H1 (cell line): Measurements from ENCODE around the gene ATP5F1E. TPM values are rescaled to one million over a fixed set of nuclear protein-coding genes. Genes with fewer than 3 reads are reported as not detected.
A peak's percentile ranks its signal among the peaks of the same experiment; 100 is the strongest.

Source experiments
- BACH1 ChIP-seq: IDR thresholded peaks from 2 replicates; pipeline ENCODE4 v1.6.1; 2012; ENCODE audit warnings: low read length, improper control_type of control experiment
- BCL11A ChIP-seq, 2 experiments: IDR thresholded peaks; one replicate each; pipeline ENCODE4 v1.6.1; 2011; ENCODE audit warnings: low read depth in 2 of 2, low read length in 2 of 2, mild to moderate bottlenecking in 2 of 2
- EGR1 ChIP-seq: IDR thresholded peaks from 2 replicates; pipeline ENCODE4 v1.6.1; 2011; ENCODE audit warnings: low read depth, low read length, borderline replicate concordance
- HDAC2 ChIP-seq, 2 experiments: fragments of 300-600 bp in 1 of 2; sonication (generic) in 1 of 2; IDR thresholded peaks; 2 replicates each; pipeline ENCODE4 v1.6.1; 2011 to 2012; ENCODE audit warnings: low read depth in 2 of 2, low read length in 2 of 2, mild to moderate bottlenecking in 2 of 2, moderate library complexity in 2 of 2, borderline replicate concordance in 1 of 2, inconsistent platforms in 1 of 2
- JUN ChIP-seq: IDR thresholded peaks from 2 replicates; pipeline ENCODE4 v1.6.1; 2011; ENCODE audit warnings: low read depth, mild to moderate bottlenecking, improper control_type of control experiment, low read length
- MAFK ChIP-seq: IDR thresholded peaks from 2 replicates; pipeline ENCODE4 v1.6.1; 2012; ENCODE audit warnings: low read depth, mild to moderate bottlenecking, improper control_type of control experiment, low read length
- POLR2A ChIP-seq, 2 experiments: IDR thresholded peaks; 1 replicate in 1 of 2; 2 replicates in 1 of 2; pipeline ENCODE4 v1.6.1; 2011; ENCODE audit warnings: low read depth in 2 of 2, low read length in 2 of 2, mild to moderate bottlenecking in 2 of 2; ENCODE audit errors: control extremely low read depth in 1 of 2
- RNF2 ChIP-seq: fragments of 200-900, 300-1000 bp; sonication (generic); IDR thresholded peaks from 2 replicates; pipeline ENCODE4 v1.7.1; 2016; ENCODE audit warnings: borderline replicate concordance, low read depth, mild to moderate bottlenecking, antibody characterized with exemption, low read length; ENCODE audit not compliant: poor library complexity, severe bottlenecking; ENCODE audit errors: missing control alignments
- SIX5 ChIP-seq: IDR thresholded peaks from 2 replicates; pipeline ENCODE4 v1.6.1; 2011; ENCODE audit warnings: mild to moderate bottlenecking, low read depth, low read length
- TBP ChIP-seq: IDR thresholded peaks from 2 replicates; pipeline ENCODE4 v1.6.1; 2011; ENCODE audit warnings: low read depth, low read length, improper control_type of control experiment
- polyA plus RNA-seq, 7 experiments: library from polyadenylated mRNA; depleted of rRNA in 3 of 7; stranded (reverse) in 5 of 7; unstranded in 2 of 7; fragments of >200 nt in 5 of 7; fragments of 200-250 nt in 2 of 7; gene quantifications; 1 replicate in 5 of 7; 2 replicates in 1 of 7; 4 replicates in 1 of 7; pipeline versions ENCODE4 v1.2.1 to v1.2.3, GENCODE V29; 2011 to 2013; ENCODE audit warnings: missing spikeins in 2 of 7, mixed read lengths in 2 of 7
- total RNA-seq: library from RNA; stranded (reverse); fragmentation: NEBNext Ultra II Directional; extraction: Animal tissue kit (Norgen Biotek cat#: 25700); gene quantifications from 2 replicates; pipeline ENCODE4 v1.2.1, GENCODE V29; 2021
- TF ChIP-seq, protein P1 (sequence below), 3 experiments: IDR thresholded peaks; 1 replicate in 2 of 3; 2 replicates in 1 of 3; pipeline versions ENCODE4 v1.5.1 to v1.6.1; 2011; ENCODE audit warnings: low read length in 3 of 3, mild to moderate bottlenecking in 3 of 3, inconsistent platforms in 2 of 3, low read depth in 1 of 3, moderate library complexity in 1 of 3; ENCODE audit not compliant: insufficient read depth in 1 of 3; ENCODE audit errors: control extremely low read depth in 1 of 3
- TF ChIP-seq, protein P2 (sequence below): IDR thresholded peaks from 2 replicates; pipeline ENCODE4 v1.6.1; 2011; ENCODE audit warnings: low read length, improper control_type of control experiment

Gene ATP5F1E
- total and polyA plus RNA-seq, 2 of the 8 experiments (the other 6 are each of a cell fraction or from before 2014, with no cell fraction given), result 15.7 to 47.8 TPM

DNA sequence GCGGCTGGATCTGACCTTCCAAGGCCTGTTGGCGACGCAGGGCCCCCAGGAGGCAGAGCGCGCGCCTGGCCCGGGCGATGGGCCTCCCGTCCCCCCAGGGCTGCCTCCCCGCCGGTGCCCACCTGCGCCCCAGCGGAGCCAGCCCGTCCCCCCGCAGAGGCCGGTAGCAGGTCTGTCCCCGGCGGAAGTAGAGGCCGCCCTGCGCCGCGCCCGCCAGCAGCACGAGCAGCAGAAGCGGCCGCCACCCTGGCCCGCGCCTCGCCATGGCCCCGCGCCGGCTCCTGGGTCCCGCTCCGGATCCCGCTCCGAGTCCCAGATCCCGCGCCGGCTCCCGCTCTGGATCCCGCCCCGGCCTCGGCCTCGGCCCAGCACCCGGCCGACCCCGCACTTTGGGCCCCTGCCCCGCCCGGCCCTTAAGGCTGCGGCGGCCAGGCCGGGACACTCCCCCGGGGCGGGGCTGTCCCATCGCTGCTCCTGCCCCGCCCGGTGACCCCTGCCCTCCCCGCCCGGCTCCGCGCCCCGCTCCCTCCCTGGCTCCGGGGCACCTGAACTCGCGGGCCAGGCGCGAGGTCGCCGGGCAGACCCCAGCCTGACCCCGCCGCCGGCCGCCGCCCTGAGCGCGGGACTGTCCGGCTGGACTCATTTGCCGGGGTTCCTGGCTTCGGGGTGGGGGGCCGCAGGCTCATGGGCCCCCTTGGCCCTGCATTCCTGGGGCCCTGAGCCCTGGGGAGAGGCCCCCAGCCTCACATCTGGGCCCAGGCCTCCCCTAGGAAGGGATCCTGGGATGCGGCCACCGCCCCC lies 25.1 kb downstream of the ATP5F1E start, which contains the start of gene CTSZ (continued):
- no peak for TF ChIP-seq BCL11A (IDR thresholded peaks at IDR 0.05; ENCODE audit: low read depth in 2 of 2, low read length in 2 of 2)
- TF ChIP-seq SIX5, result no peak
- no peak for TF ChIP-seq MAFK
- no peak for TF ChIP-seq JUN
- TF ChIP-seq EGR1, result no peak
- TF ChIP-seq, protein P1, sequence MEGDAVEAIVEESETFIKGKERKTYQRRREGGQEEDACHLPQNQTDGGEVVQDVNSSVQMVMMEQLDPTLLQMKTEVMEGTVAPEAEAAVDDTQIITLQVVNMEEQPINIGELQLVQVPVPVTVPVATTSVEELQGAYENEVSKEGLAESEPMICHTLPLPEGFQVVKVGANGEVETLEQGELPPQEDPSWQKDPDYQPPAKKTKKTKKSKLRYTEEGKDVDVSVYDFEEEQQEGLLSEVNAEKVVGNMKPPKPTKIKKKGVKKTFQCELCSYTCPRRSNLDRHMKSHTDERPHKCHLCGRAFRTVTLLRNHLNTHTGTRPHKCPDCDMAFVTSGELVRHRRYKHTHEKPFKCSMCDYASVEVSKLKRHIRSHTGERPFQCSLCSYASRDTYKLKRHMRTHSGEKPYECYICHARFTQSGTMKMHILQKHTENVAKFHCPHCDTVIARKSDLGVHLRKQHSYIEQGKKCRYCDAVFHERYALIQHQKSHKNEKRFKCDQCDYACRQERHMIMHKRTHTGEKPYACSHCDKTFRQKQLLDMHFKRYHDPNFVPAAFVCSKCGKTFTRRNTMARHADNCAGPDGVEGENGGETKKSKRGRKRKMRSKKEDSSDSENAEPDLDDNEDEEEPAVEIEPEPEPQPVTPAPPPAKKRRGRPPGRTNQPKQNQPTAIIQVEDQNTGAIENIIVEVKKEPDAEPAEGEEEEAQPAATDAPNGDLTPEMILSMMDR (IDR thresholded peaks at IDR 0.05; ENCODE audit: control extremely low read depth in 1 of 3, insufficient read depth in 1 of 3, low read depth in 1 of 3, low read length in 3 of 3), result no peak
- TF ChIP-seq HDAC2 (IDR thresholded peaks at IDR 0.05; ENCODE audit: borderline replicate concordance in 1 of 2, low read depth in 2 of 2, low read length in 2 of 2), result no peak
- TF ChIP-seq RNF2, result no peak
- TF ChIP-seq, protein P2, sequence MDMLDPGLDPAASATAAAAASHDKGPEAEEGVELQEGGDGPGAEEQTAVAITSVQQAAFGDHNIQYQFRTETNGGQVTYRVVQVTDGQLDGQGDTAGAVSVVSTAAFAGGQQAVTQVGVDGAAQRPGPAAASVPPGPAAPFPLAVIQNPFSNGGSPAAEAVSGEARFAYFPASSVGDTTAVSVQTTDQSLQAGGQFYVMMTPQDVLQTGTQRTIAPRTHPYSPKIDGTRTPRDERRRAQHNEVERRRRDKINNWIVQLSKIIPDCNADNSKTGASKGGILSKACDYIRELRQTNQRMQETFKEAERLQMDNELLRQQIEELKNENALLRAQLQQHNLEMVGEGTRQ, result no peak
- TF ChIP-seq BACH1, result no peak
- peak in 1 of 2 experiments; percentile 40; a peak in 1 of 3 replicates for TF ChIP-seq POLR2A (IDR thresholded peaks at IDR 0.05; ENCODE audit: control extremely low read depth in 1 of 2, low read depth in 2 of 2, low read length in 2 of 2)
- TF ChIP-seq TBP, result no peak
- TF ChIP-seq, all 59 proteins: peak for 6
